ENCODE measurements around the gene BDP1. TPM values are rescaled to one million over a fixed set of nuclear protein-coding genes. Genes with fewer than 3 reads are reported as not detected.

Gene BDP1
- total and polyA plus RNA-seq, 10 donors, result 9.0 to 49.9 (median 30.5) TPM

DNA sequence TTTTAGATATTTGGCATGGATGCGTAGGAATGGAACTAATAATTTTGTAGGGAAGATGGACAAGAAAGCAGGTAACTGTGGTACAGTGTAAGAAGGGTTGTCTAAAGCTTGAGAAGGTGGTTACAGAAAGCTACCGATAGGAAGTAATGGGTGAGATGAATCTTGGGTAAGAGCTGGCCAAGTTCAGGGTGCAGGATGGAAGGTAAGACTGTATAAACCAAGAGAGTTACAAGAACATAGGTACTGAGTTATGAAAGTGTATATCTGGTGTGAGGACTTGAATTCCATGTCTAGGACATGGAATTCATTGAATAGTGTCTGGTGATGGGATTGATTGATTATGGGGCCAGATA is 133.1 kb downstream of the BDP1 start:
- peaks cover 0 to 13% (median 0%) of the 10 kb centered on the region in 6 donors for H3K36me3 ChIP-seq
- no peak for TF ChIP-seq POLR2AphosphoS5 (IDR thresholded peaks at IDR 0.05)
- no peak for TF ChIP-seq POLR2A (IDR thresholded peaks at IDR 0.05)
- TF ChIP-seq, protein P1, sequence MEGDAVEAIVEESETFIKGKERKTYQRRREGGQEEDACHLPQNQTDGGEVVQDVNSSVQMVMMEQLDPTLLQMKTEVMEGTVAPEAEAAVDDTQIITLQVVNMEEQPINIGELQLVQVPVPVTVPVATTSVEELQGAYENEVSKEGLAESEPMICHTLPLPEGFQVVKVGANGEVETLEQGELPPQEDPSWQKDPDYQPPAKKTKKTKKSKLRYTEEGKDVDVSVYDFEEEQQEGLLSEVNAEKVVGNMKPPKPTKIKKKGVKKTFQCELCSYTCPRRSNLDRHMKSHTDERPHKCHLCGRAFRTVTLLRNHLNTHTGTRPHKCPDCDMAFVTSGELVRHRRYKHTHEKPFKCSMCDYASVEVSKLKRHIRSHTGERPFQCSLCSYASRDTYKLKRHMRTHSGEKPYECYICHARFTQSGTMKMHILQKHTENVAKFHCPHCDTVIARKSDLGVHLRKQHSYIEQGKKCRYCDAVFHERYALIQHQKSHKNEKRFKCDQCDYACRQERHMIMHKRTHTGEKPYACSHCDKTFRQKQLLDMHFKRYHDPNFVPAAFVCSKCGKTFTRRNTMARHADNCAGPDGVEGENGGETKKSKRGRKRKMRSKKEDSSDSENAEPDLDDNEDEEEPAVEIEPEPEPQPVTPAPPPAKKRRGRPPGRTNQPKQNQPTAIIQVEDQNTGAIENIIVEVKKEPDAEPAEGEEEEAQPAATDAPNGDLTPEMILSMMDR (IDR thresholded peaks at IDR 0.05 in 8 of 11, conservative IDR thresholded peaks at IDR 0.05 in 3 of 11), result no peak
- WGBS, 5 donors, result 85 to 94% (median 87%) methylated on average over 2 of the region's 2 CpGs
- intact Hi-C loops (cut with DNase I; ENCODE audit: low total_unique reads), result no loop called here
- DNase-seq, result no peak
- no peaks in the 10 kb centered on the region for H3K9me3 ChIP-seq
- peak overlapping the region in 4 of 8 donors; percentile 74 to 89 (median 80) for H3K4me3 ChIP-seq
- peaks cover 9 to 47% (median 30%) of the 10 kb centered on the region in 6 donors for H3K4me1 ChIP-seq
- H3K27ac ChIP-seq, result no peak overlapping the region
- no peaks in the 10 kb centered on the region for H3K27me3 ChIP-seq (replicated peaks in 1 of 7)

DNA sequence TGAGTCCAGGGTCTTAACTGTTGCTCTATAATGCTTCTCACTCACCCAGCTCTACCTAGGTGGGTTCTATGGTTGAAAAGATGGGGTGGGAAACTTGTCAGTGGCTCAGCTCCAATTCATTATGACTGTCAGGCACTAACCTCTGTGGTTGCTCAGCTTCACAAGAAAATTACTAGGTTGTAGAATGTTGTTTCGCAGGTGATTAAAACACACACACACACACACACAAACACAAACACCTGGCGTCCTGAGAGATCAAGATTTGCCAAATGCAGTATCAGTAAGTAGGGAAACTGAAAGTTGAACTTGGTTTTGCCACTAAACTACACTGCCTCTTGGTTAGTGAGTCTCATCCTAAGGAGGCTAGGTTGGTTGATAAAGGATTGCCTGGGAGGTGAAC is 134.5 kb downstream of the BDP1 start:
- H3K9me3 ChIP-seq, result no peaks in the 10 kb centered on the region
- DNase-seq, result no peak
- H3K27me3 ChIP-seq (replicated peaks in 1 of 7), result no peaks in the 10 kb centered on the region
- H3K4me3 ChIP-seq, result no peak overlapping the region
- intact Hi-C loops (cut with DNase I; ENCODE audit: low total_unique reads), result no loop called here
- 41 to 84% (median 49%) methylated on average over 2 of the region's 2 CpGs for whole genome bisulfite sequencing, 5 donors
- no peak for TF ChIP-seq POLR2A (IDR thresholded peaks at IDR 0.05)
- no peak for TF ChIP-seq POLR2AphosphoS5 (IDR thresholded peaks at IDR 0.05)
- TF ChIP-seq, protein P1 (IDR thresholded peaks at IDR 0.05 in 8 of 11, conservative IDR thresholded peaks at IDR 0.05 in 3 of 11), result no peak
- peaks cover 0 to 27% (median 0%) of the 10 kb centered on the region in 6 donors for H3K36me3 ChIP-seq
- peak overlapping the region in 1 of 8 donors; percentile 2 for H3K27ac ChIP-seq
- H3K4me1 ChIP-seq, result peaks cover 9 to 47% (median 30%) of the 10 kb centered on the region in 6 donors

DNA sequence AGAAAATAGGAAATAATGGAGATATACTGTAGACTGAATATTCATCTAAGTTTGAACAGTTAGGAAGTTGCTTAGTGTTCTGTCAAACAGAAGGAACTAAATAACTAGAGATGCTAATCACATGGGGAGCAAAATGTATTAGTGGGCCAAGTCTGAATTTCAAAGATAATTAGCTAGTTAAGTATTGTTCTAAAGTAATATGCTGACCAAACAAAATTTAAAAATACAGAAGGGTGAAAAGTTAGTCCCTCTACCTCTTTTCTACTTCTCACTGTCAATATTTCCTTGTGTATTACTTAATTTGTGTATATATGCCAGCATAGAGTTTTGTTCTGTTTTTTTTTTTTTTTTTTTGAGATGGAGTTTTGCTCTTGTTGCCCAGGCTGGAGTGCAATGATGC is 135.6 kb downstream of the BDP1 start:
- Histone ChIP-seq H3K9me3 (no peaks in the 10 kb centered on the region), H3K4me3 (no peak overlapping the region), H3K4me1 (peaks cover 9 to 45% (median 30%) of the 10 kb centered on the region in 6 donors), H3K27ac (no peak overlapping the region), H3K27me3 (replicated peaks in 1 of 7) (no peaks in the 10 kb centered on the region), H3K36me3 (peaks cover 0 to 39% (median 2%) of the 10 kb centered on the region in 6 donors)
- intact Hi-C loops (cut with DNase I; ENCODE audit: low total_unique reads), result no loop called here
- DNase-seq, result no peak
- no peak for TF ChIP-seq POLR2A (IDR thresholded peaks at IDR 0.05)

DNA sequence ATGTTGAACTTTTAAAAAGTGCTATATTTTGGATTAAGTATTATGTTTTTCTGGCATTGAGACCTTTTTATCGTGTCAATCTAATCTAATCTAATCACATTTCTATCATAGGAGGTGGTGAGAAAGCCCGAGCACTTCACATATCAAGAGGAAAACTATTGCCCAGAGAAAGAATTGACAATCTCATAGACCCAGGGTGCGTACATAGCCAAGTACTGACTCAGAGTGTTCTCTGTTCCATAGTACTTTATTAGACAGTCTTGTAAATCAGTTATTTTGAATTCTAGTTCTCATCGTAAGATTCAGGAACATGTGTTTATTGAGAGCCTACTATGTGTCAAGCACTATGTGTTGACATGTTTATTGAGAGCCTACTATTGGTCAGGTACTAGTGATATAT is 140.7 kb downstream of the BDP1 start:
- H3K4me1 ChIP-seq, result peaks cover 0 to 9% (median 0%) of the 10 kb centered on the region in 6 donors
- H3K27ac ChIP-seq, result no peak overlapping the region
- WGBS, 5 donors, result 96 to 99% (median 97%) methylated on average over 4 of the region's 4 CpGs
- H3K27me3 ChIP-seq (replicated peaks in 1 of 7), result no peaks in the 10 kb centered on the region
- H3K9me3 ChIP-seq, result no peaks in the 10 kb centered on the region
- H3K4me3 ChIP-seq, result no peak overlapping the region
- intact Hi-C loops (cut with DNase I; ENCODE audit: low total_unique reads), result no loop called here
- TF ChIP-seq POLR2A (IDR thresholded peaks at IDR 0.05), result no peak
- TF ChIP-seq POLR2AphosphoS5 (IDR thresholded peaks at IDR 0.05), result no peak
- TF ChIP-seq, protein P1 (IDR thresholded peaks at IDR 0.05 in 8 of 11, conservative IDR thresholded peaks at IDR 0.05 in 3 of 11), result no peak
- peaks cover 0 to 90% (median 40%) of the 10 kb centered on the region in 6 donors for H3K36me3 ChIP-seq
- DNase-seq, result no peak

DNA sequence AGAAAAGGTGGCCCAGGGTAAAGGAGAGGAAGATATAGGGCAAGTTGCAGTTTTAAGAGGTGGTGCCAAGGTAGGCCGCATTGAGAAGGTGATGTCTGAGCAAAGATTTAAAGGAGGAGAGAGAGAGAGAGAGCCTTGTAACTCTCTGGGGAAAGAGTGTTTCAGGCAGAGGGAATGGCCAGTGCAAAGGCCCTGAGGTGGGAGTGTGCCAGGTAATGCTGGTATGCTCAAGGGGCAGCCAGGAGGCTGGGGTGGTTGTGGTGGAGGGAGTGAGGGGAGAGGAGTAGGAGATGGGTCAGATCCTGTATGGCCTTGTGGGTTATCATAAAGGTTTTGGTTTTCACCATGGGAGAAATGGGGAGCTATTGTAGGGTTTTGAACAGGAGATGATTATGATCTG is 141.6 kb downstream of the BDP1 start:
- H3K9me3 ChIP-seq, result no peaks in the 10 kb centered on the region
- peaks cover 0 to 18% (median 0%) of the 10 kb centered on the region in 6 donors for H3K4me1 ChIP-seq
- 96 to 100% (median 98%) methylated on average over 1 of the region's 1 CpG for WGBS, 5 donors
- intact Hi-C loops (cut with DNase I; ENCODE audit: low total_unique reads), result no loop called here
- TF ChIP-seq, protein P1 (IDR thresholded peaks at IDR 0.05 in 8 of 11, conservative IDR thresholded peaks at IDR 0.05 in 3 of 11), result no peak
- TF ChIP-seq POLR2AphosphoS5 (IDR thresholded peaks at IDR 0.05) (no peak), POLR2A (IDR thresholded peaks at IDR 0.05) (no peak)
- no peak for DNase-seq
- no peak overlapping the region for H3K27ac ChIP-seq
- H3K4me3 ChIP-seq, result no peak overlapping the region
- H3K36me3 ChIP-seq, result peaks cover 0 to 95% (median 40%) of the 10 kb centered on the region in 6 donors
- H3K27me3 ChIP-seq (replicated peaks in 1 of 7), result no peaks in the 10 kb centered on the region
